ENCODE results near the gene PHC3.

DNA sequence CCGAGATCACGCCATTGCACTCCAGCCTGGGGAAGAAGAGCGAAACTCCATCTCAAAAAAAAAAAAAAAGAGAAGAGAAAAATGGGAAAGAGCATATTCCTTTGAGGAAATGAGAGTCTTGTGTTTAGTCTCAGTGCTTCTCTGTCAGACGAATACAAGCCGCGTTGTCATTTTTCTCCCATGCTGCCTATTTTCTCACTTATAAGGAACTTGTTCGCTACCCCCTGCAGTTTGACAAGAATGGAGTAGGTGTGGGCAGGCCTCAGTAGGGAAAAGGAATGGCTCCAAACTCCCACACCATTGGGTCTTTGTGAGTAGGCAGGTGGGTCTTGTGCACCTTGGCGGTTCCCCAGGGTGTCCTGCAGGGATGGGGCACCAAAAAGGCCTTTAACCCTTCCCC lies 137.3 kb downstream of the PHC3 start:
- TF ChIP-seq, protein P1, sequence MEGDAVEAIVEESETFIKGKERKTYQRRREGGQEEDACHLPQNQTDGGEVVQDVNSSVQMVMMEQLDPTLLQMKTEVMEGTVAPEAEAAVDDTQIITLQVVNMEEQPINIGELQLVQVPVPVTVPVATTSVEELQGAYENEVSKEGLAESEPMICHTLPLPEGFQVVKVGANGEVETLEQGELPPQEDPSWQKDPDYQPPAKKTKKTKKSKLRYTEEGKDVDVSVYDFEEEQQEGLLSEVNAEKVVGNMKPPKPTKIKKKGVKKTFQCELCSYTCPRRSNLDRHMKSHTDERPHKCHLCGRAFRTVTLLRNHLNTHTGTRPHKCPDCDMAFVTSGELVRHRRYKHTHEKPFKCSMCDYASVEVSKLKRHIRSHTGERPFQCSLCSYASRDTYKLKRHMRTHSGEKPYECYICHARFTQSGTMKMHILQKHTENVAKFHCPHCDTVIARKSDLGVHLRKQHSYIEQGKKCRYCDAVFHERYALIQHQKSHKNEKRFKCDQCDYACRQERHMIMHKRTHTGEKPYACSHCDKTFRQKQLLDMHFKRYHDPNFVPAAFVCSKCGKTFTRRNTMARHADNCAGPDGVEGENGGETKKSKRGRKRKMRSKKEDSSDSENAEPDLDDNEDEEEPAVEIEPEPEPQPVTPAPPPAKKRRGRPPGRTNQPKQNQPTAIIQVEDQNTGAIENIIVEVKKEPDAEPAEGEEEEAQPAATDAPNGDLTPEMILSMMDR (optimal IDR thresholded peaks at IDR 0.05 in 1 of 3, IDR thresholded peaks at IDR 0.05 in 1 of 3, conservative IDR thresholded peaks at IDR 0.05 in 1 of 3; ENCODE audit: extremely low read depth in 1 of 3, insufficient read depth in 2 of 3, low read length in 3 of 3) = no peak
- no peak for TF ChIP-seq EZH2 (IDR thresholded peaks at IDR 0.05; ENCODE audit: low read length)

Data from keratinocyte (primary cell).